Osteoblast (primary cell): ENCODE measurements around the gene MGAT5. TPM values are rescaled to one million over a fixed set of nuclear protein-coding genes. Genes with fewer than 3 reads are reported as not detected.
"Not testable (repeated sequence)": the region's sequence is repeated elsewhere in the genome, so short reads cannot be mapped to it uniquely, and the experiment has no call there.

Experiments
- DNase-seq: peaks from one replicate; pipeline ENCODE4 v3.0.0; 2011; ENCODE audit warnings: low spot score, mixed read lengths; ENCODE audit not compliant: insufficient read length; ENCODE audit errors: missing footprints
- H2AFZ ChIP-seq: 2 replicates; pipeline ENCODE4 v1.6.0; 2011; ENCODE audit warnings: mild to moderate bottlenecking, low read length
- H3K27ac ChIP-seq: 2 replicates; pipeline ENCODE4 v1.5.1; 2011; ENCODE audit warnings: mild to moderate bottlenecking, low read depth, low read length, moderate library complexity
- H3K27me3 ChIP-seq: 2 replicates; pipeline ENCODE4 v1.6.0; 2012; ENCODE audit warnings: mild to moderate bottlenecking, control low read depth, inconsistent platforms, low read length, moderate library complexity; ENCODE audit not compliant: insufficient read depth
- H3K36me3 ChIP-seq: 2 replicates; pipeline ENCODE4 v1.5.1; 2011; ENCODE audit warnings: mild to moderate bottlenecking, low read length, control low read depth, moderate library complexity; ENCODE audit not compliant: insufficient read depth
- H3K4me1 ChIP-seq: 2 replicates; pipeline ENCODE4 v1.5.1; 2011; ENCODE audit warnings: mild to moderate bottlenecking, low read length, control low read depth, moderate library complexity; ENCODE audit not compliant: insufficient read depth
- H3K4me2 ChIP-seq: 2 replicates; pipeline ENCODE4 v1.6.0; 2011; ENCODE audit warnings: mild to moderate bottlenecking, low read length; ENCODE audit not compliant: insufficient read depth
- H3K4me3 ChIP-seq: fragments of 200-600 bp; sonication (generic); 3 replicates; pipeline ENCODE4 v1.5.1; 2012; ENCODE audit warnings: mild to moderate bottlenecking, low read length, inconsistent platforms; ENCODE audit not compliant: insufficient read depth
- H3K79me2 ChIP-seq: 2 replicates; pipeline ENCODE4 v1.6.0; 2012; ENCODE audit warnings: mild to moderate bottlenecking, low read length, control low read depth, inconsistent platforms; ENCODE audit not compliant: insufficient read depth
- H3K9me3 ChIP-seq: 2 replicates; pipeline ENCODE4 v1.5.1; 2011; ENCODE audit warnings: low read depth, low read length, control low read depth
- H4K20me1 ChIP-seq: 2 replicates; pipeline ENCODE4 v1.6.0; 2012; ENCODE audit warnings: mild to moderate bottlenecking, low read length, control low read depth; ENCODE audit not compliant: insufficient read depth
- CTCF ChIP-seq: IDR thresholded peaks from 2 replicates; pipeline ENCODE4 v1.5.1; 2011; ENCODE audit warnings: mild to moderate bottlenecking, low read depth, low read length, moderate library complexity; ENCODE audit errors: extremely low read depth
- total RNA-seq: library from RNA; depleted of rRNA; stranded (reverse); fragments of >200 nt; gene quantifications from 2 replicates; pipeline ENCODE4 v1.2.3, GENCODE V29; 2012

MGAT5 gene
- total RNA-seq, 1 donor: 29.7 TPM

GRCh38 chr2:134289225-134289624 is 35.4 kb downstream of the MGAT5 start:
- no peak for TF ChIP-seq CTCF
- H4K20me1 ChIP-seq: no peaks in the 10 kb centered on the region
- H3K4me2 ChIP-seq: no peak overlapping the region

GRCh38 chr2:134290358-134290757 is 36.5 kb downstream of the MGAT5 start:
- Histone ChIP-seq H3K4me3 (no peak overlapping the region), H3K36me3 (no peaks in the 10 kb centered on the region), H3K79me2 (peaks cover 5% of the 10 kb centered on the region), H2AFZ (no peak overlapping the region), H3K4me1 (peaks cover 5% of the 10 kb centered on the region), H3K27me3 (no peaks in the 10 kb centered on the region), H3K4me2 (no peak overlapping the region), H4K20me1 (no peaks in the 10 kb centered on the region), H3K27ac (no peak overlapping the region), H3K9me3 (no peaks in the 10 kb centered on the region)
- no peak for DNase-seq
- no peak for TF ChIP-seq CTCF

More at GRCh38 chr2:134289225-134289624, 35.4 kb downstream of the MGAT5 start:
- Histone ChIP-seq H3K79me2 (peaks cover 5% of the 10 kb centered on the region), H3K27ac (no peak overlapping the region), H3K36me3 (no peaks in the 10 kb centered on the region), H3K4me1 (no peaks in the 10 kb centered on the region), H3K4me3 (no peak overlapping the region), H2AFZ (no peak overlapping the region), H3K27me3 (no peaks in the 10 kb centered on the region), H3K9me3 (no peaks in the 10 kb centered on the region)
- no peak for DNase-seq

GRCh38 chr2:134292514-134292913 is 38.6 kb downstream of the MGAT5 start:
- DNase-seq: no peak
- Histone ChIP-seq H3K4me2 (no peak overlapping the region), H3K4me3 (no peak overlapping the region), H2AFZ (no peak overlapping the region), H4K20me1 (no peaks in the 10 kb centered on the region), H3K4me1 (peaks cover 14% of the 10 kb centered on the region), H3K27me3 (no peaks in the 10 kb centered on the region), H3K36me3 (no peaks in the 10 kb centered on the region), H3K9me3 (no peaks in the 10 kb centered on the region), H3K27ac (no peak overlapping the region), H3K79me2 (peaks cover 5% of the 10 kb centered on the region)
- no peak for TF ChIP-seq CTCF

DNA sequence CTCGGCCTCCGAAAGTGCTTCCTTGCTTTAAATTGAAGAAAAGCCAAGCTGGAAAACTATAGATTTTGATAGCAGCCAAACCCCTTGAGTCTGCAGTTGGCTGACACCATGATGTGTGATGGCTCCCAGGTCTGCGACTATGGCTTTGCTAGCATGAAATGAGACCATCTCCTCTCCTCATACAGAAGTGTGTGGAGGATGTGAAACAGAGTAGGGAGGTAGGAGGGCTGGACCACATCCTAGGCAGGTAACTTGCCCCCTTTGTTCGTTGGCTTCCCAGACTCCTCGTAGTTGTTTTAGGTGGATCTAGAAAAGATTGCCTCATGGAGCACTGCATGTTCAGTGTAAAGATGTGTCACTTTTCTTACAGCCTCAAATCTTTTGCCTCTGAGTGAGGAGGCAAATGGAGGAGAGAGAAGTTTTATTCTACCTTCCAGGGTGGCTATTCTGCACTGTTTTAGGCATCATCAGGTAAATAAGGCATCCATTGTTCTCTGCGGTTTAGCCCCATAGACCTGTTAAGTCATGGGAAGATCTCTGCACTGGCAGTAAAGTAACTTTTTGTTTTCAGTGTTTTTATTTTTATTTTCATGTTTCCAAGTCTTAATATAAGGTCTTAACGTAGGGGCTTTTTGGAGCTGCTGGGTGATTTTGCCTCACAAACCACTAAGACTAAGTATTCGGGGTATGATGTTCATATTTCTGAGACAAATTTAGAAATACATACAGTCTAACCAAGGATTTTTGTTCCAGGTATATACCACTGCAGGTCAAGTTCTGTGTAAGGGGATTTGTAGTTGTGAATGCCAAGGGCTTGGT is 40.1 kb downstream of the MGAT5 start:
- Histone ChIP-seq H3K4me3 (no peak overlapping the region), H2AFZ (no peak overlapping the region), H3K36me3 (no peaks in the 10 kb centered on the region), H3K27ac (no peak overlapping the region), H3K79me2 (peaks cover 5% of the 10 kb centered on the region), H3K4me2 (no peak overlapping the region), H4K20me1 (no peaks in the 10 kb centered on the region), H3K4me1 (peaks cover 14% of the 10 kb centered on the region), H3K9me3 (no peaks in the 10 kb centered on the region), H3K27me3 (no peaks in the 10 kb centered on the region)
- no peak for DNase-seq
- TF ChIP-seq CTCF: no peak

DNA sequence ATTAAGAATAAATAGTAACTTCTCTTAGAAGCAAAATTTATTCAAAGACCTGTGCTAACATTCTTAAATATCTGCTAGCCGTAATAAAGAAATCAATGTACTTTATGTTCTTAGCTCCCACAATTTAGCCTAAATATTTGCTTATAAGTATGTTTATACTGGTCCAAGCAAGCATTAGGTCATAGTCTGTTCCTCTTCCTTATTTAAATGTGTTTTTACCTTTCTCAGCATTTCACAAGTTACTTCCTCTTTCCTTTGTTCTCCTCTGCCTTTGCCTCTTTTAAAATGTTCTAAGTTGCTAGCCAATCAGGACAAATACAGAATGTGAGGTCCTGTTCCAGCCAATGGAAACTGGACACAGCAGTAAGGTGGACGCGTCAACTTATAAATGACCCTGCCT is 40.7 kb downstream of the MGAT5 start:
- H3K36me3 ChIP-seq, DNase-seq, H3K4me2 ChIP-seq, H3K4me3 ChIP-seq, H4K20me1 ChIP-seq, H3K79me2 ChIP-seq, H3K27me3 ChIP-seq, H2AFZ ChIP-seq, H3K9me3 ChIP-seq, H3K27ac ChIP-seq: not testable (repeated sequence)
- peaks cover 14% of the 10 kb centered on the region for H3K4me1 ChIP-seq
